H1 (cell line): Measurements from ENCODE around the gene PRKAR1B. TPM values are rescaled to one million over a fixed set of nuclear protein-coding genes. Genes with fewer than 3 reads are reported as not detected.

ENCODE experiments used
- CTCF ChIA-PET: fragments of 300-600 bp; sonication (Branson Sonifier 250); formaldehyde crosslinking; loops from one replicate; lab custom pipeline; 2021; ENCODE audit not compliant: partially characterized antibody; lab: Charles Lee
- POLR2A ChIA-PET: fragments of 300-600 bp; sonication (Branson Sonifier 250); formaldehyde crosslinking; loops from one replicate; lab custom pipeline; 2021; ENCODE audit warnings: inconsistent platforms; ENCODE audit not compliant: partially characterized antibody; lab: Charles Lee
- DNase-seq, 2 experiments: peaks; one replicate each; pipeline versions ENCODE4 v3.0.0 to v3.0.0-alpha.2; 2010 to 2022; ENCODE audit warnings: low spot score in 2 of 2, low read depth in 1 of 2, mixed read lengths in 1 of 2
- FAIRE-seq: peaks from 2 replicates; lab custom pipeline; 2011; peaks lifted over from hg19 to GRCh38; lab: Jason Lieb, UNC
- H2AFZ ChIP-seq: 2 replicates; pipeline ENCODE4 v1.8.1; 2012; ENCODE audit warnings: low read length, inconsistent platforms
- H2AK5ac ChIP-seq: 2 replicates; pipeline ENCODE4 v1.6.1; 2013; ENCODE audit warnings: low read depth, low read length
- H2BK120ac ChIP-seq: replicated peaks from 2 replicates; pipeline ENCODE3; 2013; ENCODE audit warnings: low read depth, low read length, inconsistent platforms
- H2BK12ac ChIP-seq: 2 replicates; pipeline ENCODE4 v1.6.1; 2013; ENCODE audit warnings: low read depth, low read length
- H2BK15ac ChIP-seq: 2 replicates; pipeline ENCODE4 v1.6.1; 2013; ENCODE audit warnings: low read length
- H2BK20ac ChIP-seq: 2 replicates; pipeline ENCODE4 v1.6.1; 2013; ENCODE audit warnings: low read length
- H2BK5ac ChIP-seq: 2 replicates; pipeline ENCODE4 v1.6.1; 2013; ENCODE audit warnings: low read depth, low read length
- H3K14ac ChIP-seq: 2 replicates; pipeline ENCODE4 v1.6.1; 2013; ENCODE audit warnings: inconsistent platforms; ENCODE audit not compliant: insufficient read length
- H3K18ac ChIP-seq: 2 replicates; pipeline ENCODE4 v1.6.1; 2013; ENCODE audit warnings: low read length; ENCODE audit errors: extremely low read depth
- H3K23ac ChIP-seq: 2 replicates; pipeline ENCODE4 v1.6.1; 2013; ENCODE audit warnings: inconsistent platforms; ENCODE audit not compliant: insufficient read length
- H3K23me2 ChIP-seq: 2 replicates; pipeline ENCODE4 v1.6.1; 2013; ENCODE audit warnings: low read depth, low read length
- H3K27ac ChIP-seq: 2 replicates; pipeline ENCODE4 v1.6.1; 2011; ENCODE audit warnings: low read depth, low read length, inconsistent platforms
- H3K27me3 ChIP-seq, 4 experiments: replicated peaks in 1 of 4; 1 replicate in 1 of 4; 2 replicates in 3 of 4; pipeline versions ENCODE4 v1.6.1 to v1.8.1; 2011 to 2013; ENCODE audit warnings: low read length in 3 of 4, mild to moderate bottlenecking in 3 of 4, inconsistent platforms in 2 of 4, mixed read lengths in 2 of 4, moderate library complexity in 1 of 4; ENCODE audit not compliant: control insufficient read depth in 3 of 4, insufficient read depth in 3 of 4; ENCODE audit errors: extremely low read depth in 1 of 4
- H3K36me3 ChIP-seq, 4 experiments: 2 replicates each; pipeline versions ENCODE4 v1.6.1 to v1.8.1; 2011 to 2013; ENCODE audit warnings: mild to moderate bottlenecking in 4 of 4, low read length in 3 of 4, moderate library complexity in 2 of 4, control low read depth in 1 of 4, inconsistent platforms in 1 of 4; ENCODE audit not compliant: insufficient read depth in 4 of 4, control insufficient read depth in 2 of 4
- H3K4ac ChIP-seq: replicated peaks from 2 replicates; pipeline ENCODE3; 2013; ENCODE audit warnings: low read length, low read depth, mixed read lengths, inconsistent platforms; ENCODE audit not compliant: insufficient read length
- H3K4me1 ChIP-seq, 4 experiments: replicated peaks in 1 of 4; 1 replicate in 1 of 4; 2 replicates in 3 of 4; pipeline versions ENCODE4 v1.6.1 to v1.8.1; 2011 to 2013; ENCODE audit warnings: low read length in 3 of 4, inconsistent platforms in 2 of 4, mixed read lengths in 1 of 4; ENCODE audit not compliant: insufficient read depth in 4 of 4, control insufficient read depth in 3 of 4
- H3K4me2 ChIP-seq, 2 experiments: 2 replicates each; pipeline versions ENCODE4 v1.6.1 to v1.8.1; 2011 to 2013; ENCODE audit warnings: low read depth in 2 of 2, low read length in 2 of 2, control low read depth in 1 of 2, inconsistent platforms in 1 of 2, mild to moderate bottlenecking in 1 of 2; ENCODE audit not compliant: insufficient read depth in 1 of 2
- H3K4me3 ChIP-seq, 4 experiments: fragments of 200-600, 300-600 bp in 1 of 4; sonication (generic), shearing (Covaris generic), sonication (Bioruptor Twin) in 1 of 4; 2 replicates each; pipeline versions ENCODE4 v1.5.1 to v1.8.1; 2011 to 2016; ENCODE audit warnings: low read length in 4 of 4, low read depth in 3 of 4, control low read depth in 2 of 4, inconsistent platforms in 2 of 4, mild to moderate bottlenecking in 2 of 4, mixed read lengths in 1 of 4, moderate library complexity in 1 of 4; ENCODE audit not compliant: insufficient read depth in 2 of 4; ENCODE audit errors: extremely low read depth in 1 of 4
- H3K56ac ChIP-seq: replicated peaks from 2 replicates; pipeline ENCODE3; 2013; ENCODE audit warnings: low read depth, mild to moderate bottlenecking, mixed read lengths, low read length, inconsistent platforms; ENCODE audit not compliant: insufficient read length
- H3K79me1 ChIP-seq: 2 replicates; pipeline ENCODE4 v1.6.1; 2013; ENCODE audit warnings: low read depth, low read length, control low read depth
- H3K79me2 ChIP-seq, 2 experiments: 2 replicates each; pipeline versions ENCODE4 v1.6.1 to v1.8.1; 2012 to 2013; ENCODE audit warnings: low read length in 2 of 2, mild to moderate bottlenecking in 2 of 2, inconsistent platforms in 1 of 2; ENCODE audit not compliant: insufficient read depth in 2 of 2, control insufficient read depth in 1 of 2
- H3K9ac ChIP-seq, 4 experiments: replicated peaks in 1 of 4; 1 replicate in 1 of 4; 2 replicates in 3 of 4; pipeline versions ENCODE4 v1.6.1 to v1.8.1; 2011 to 2013; ENCODE audit warnings: low read depth in 3 of 4, low read length in 3 of 4, control low read depth in 2 of 4, mild to moderate bottlenecking in 2 of 4, moderate library complexity in 2 of 4, inconsistent platforms in 1 of 4; ENCODE audit errors: extremely low read depth in 1 of 4
- H3K9me3 ChIP-seq, 2 experiments: 2 replicates each; pipeline versions ENCODE4 v1.6.1 to v1.8.1; 2012 to 2013; ENCODE audit warnings: mild to moderate bottlenecking in 2 of 2, moderate library complexity in 2 of 2, control low read depth in 1 of 2, inconsistent platforms in 1 of 2, low read depth in 1 of 2, low read length in 1 of 2, mixed read lengths in 1 of 2; ENCODE audit not compliant: insufficient read depth in 2 of 2
- H4K20me1 ChIP-seq, 2 experiments: replicated peaks in 1 of 2; 2 replicates each; pipeline versions ENCODE3 to v1.8.1; 2011 to 2013; ENCODE audit warnings: inconsistent platforms in 2 of 2, low read length in 2 of 2, mild to moderate bottlenecking in 1 of 2; ENCODE audit not compliant: insufficient read depth in 2 of 2, control insufficient read depth in 1 of 2
- H4K5ac ChIP-seq: 2 replicates; pipeline ENCODE4 v1.6.1; 2013; ENCODE audit warnings: low read length, low read depth, mixed read lengths, inconsistent platforms; ENCODE audit not compliant: insufficient read length
- H4K8ac ChIP-seq: 2 replicates; pipeline ENCODE4 v1.8.0; 2013; ENCODE audit warnings: mild to moderate bottlenecking, moderate library complexity, low read length, inconsistent platforms; ENCODE audit not compliant: insufficient read depth; ENCODE audit errors: extremely low read depth
- H4K91ac ChIP-seq: replicated peaks from 2 replicates; pipeline ENCODE3; 2013; ENCODE audit warnings: low read length, mixed read lengths, inconsistent platforms; ENCODE audit not compliant: insufficient read length
- CREB1 ChIP-seq: IDR thresholded peaks from 2 replicates; pipeline ENCODE4 v1.6.1; 2012; ENCODE audit warnings: inconsistent platforms
- WGBS, 2 experiments: shearing (Covaris generic) in 1 of 2; methylation state at CpG; one replicate each; pipeline versions ENCODE4 v1.1.6 to v1.1.7; 2013 to 2015; ENCODE audit warnings: low lambda C conversion rate in 2 of 2, mixed read lengths in 2 of 2, inconsistent platforms in 1 of 2, low coverage in 1 of 2, missing lambda C conversion rate in 1 of 2; ENCODE audit not compliant: insufficient replicate concordance in 2 of 2, insufficient coverage in 1 of 2, insufficient read length in 1 of 2; ENCODE audit errors: extremely low coverage in 1 of 2, missing lambda C conversion rate in 1 of 2; 5-methylcytosine and 5-hydroxymethylcytosine counted together
- polyA plus RNA-seq, 7 experiments: library from polyadenylated mRNA; depleted of rRNA in 3 of 7; stranded (reverse) in 5 of 7; unstranded in 2 of 7; fragments of >200 nt in 5 of 7; fragments of 200-250 nt in 2 of 7; gene quantifications; 1 replicate in 5 of 7; 2 replicates in 1 of 7; 4 replicates in 1 of 7; pipeline versions ENCODE4 v1.2.1 to v1.2.3, GENCODE V29; 2011 to 2013; ENCODE audit warnings: missing spikeins in 2 of 7, mixed read lengths in 2 of 7
- total RNA-seq: library from RNA; stranded (reverse); fragmentation: NEBNext Ultra II Directional; extraction: Animal tissue kit (Norgen Biotek cat#: 25700); gene quantifications from 2 replicates; pipeline ENCODE4 v1.2.1, GENCODE V29; 2021

The PRKAR1B gene
- total and polyA plus RNA-seq, 2 of the 8 experiments (the other 6 are each of a cell fraction or from before 2014, with no cell fraction given), result 12.3 to 55.7 TPM

GRCh38 chr7:544338-545221 is 182.5 kb downstream of the PRKAR1B start:
- Histone ChIP-seq H3K79me1 (no peaks in the 10 kb centered on the region), H3K36me3 (no peaks in the 10 kb centered on the region), H3K14ac (no peak overlapping the region), H3K4me1 (peaks cover 0 to 2% (median 0%) of the 10 kb centered on the region in 4 experiments; a peak in 2 of 7 replicates), H2AFZ (no peak overlapping the region), H3K4ac (no peak overlapping the region), H4K8ac (peak overlapping the region; percentile 35; the same call in 1 of the 2 replicates), H2BK5ac (no peak overlapping the region), H3K27me3 (peaks cover 0 to 3% (median 0%) of the 10 kb centered on the region in 4 experiments; a peak in 1 of 7 replicates), H3K27ac (no peak overlapping the region), H4K5ac (no peak overlapping the region), H3K9ac (no peak overlapping the region), H4K20me1 (no peaks in the 10 kb centered on the region), H3K56ac (no peak overlapping the region), H3K9me3 (peaks cover 0 to 3% of the 10 kb centered on the region in 2 experiments; a peak in 1 of 4 replicates), H2AK5ac (no peak overlapping the region), H2BK20ac (no peak overlapping the region), H4K91ac (no peak overlapping the region), H3K18ac (no peak overlapping the region), H3K23me2 (no peaks in the 10 kb centered on the region), H3K4me2 (no peak overlapping the region), H2BK12ac (no peak overlapping the region), H3K23ac (no peak overlapping the region), H2BK120ac (no peak overlapping the region), H3K79me2 (no peaks in the 10 kb centered on the region), H3K4me3 (no peak overlapping the region), H2BK15ac (no peak overlapping the region)
- no peak for TF ChIP-seq CREB1
- POLR2A ChIA-PET, result interaction anchor here (2.4 kb wide), 1 partner anchor 13 kb away, joined by 6 read pairs; no protein-coding TSS in a partner anchor
- CTCF ChIA-PET, result interaction anchor here (0.9 to 1.3 kb wide), 2 partner anchors 121 to 187 kb away, joined by 3 read pairs; no protein-coding TSS in a partner anchor
- DNase-seq (no peak), FAIRE-seq (no peak)
- WGBS, 2 experiments, result 88% methylated on average over 18 of the region's 18 CpGs; no CpG with 5 or more reads in 1 of the 2 experiments
